H7 (cell line): ENCODE measurements around the gene QKI. TPM values are rescaled to one million over a fixed set of nuclear protein-coding genes. Genes with fewer than 3 reads are reported as not detected.
A peak's percentile ranks its signal among the peaks of the same experiment; 100 is the strongest.

Experiments
- DNase-seq: peaks from one replicate; pipeline ENCODE4 v3.0.0; 2012
- H3K27me3 ChIP-seq: 2 replicates; pipeline ENCODE4 v1.6.0; 2011; ENCODE audit warnings: mild to moderate bottlenecking, low read length; ENCODE audit not compliant: control insufficient read depth, insufficient read depth
- H3K36me3 ChIP-seq: replicated peaks from 2 replicates; pipeline ENCODE4 v1.5.1; 2011; ENCODE audit warnings: low read length; ENCODE audit not compliant: control insufficient read depth, insufficient read depth
- H3K4me3 ChIP-seq: 2 replicates; pipeline ENCODE4 v1.5.1; 2011; ENCODE audit warnings: low read depth, mild to moderate bottlenecking, control low read depth, low read length, moderate library complexity; ENCODE audit not compliant: insufficient read depth
- total RNA-seq: library from RNA; depleted of rRNA; stranded (reverse); fragments of >200 nt; shearing (Covaris generic); gene quantifications from 2 replicates; pipeline ENCODE4 v1.2.3, GENCODE V29; 2014

QKI gene
- total RNA-seq, 1 experiment from 2014 or later = 155 TPM

GRCh38 chr6:163522033-163522432 is 107.5 kb downstream of the QKI start:
- Histone ChIP-seq H3K36me3 (no peaks in the 10 kb centered on the region), H3K4me3 (no peak overlapping the region), H3K27me3 (no peaks in the 10 kb centered on the region)
- DNase-seq = no peak

DNA sequence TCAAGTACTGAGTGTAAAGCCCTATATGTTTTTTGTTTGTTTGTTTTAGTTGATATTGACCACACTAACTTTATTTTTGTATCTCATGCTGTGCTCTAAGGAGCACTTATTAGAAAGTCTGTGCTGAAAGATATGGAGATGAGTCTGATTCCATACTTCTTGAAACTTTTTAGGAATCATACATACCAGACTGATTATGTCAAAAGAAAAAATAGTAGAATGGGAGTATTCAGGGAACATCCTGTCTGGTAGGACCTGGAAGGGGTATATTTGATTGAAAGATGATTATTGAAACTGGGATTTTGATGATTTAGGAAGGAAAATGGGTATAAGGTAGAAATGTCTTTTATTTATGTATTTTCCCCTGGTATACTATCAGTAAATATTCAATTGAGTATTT is 111.4 kb downstream of the QKI start:
- Histone ChIP-seq H3K36me3 (no peaks in the 10 kb centered on the region), H3K27me3 (no peaks in the 10 kb centered on the region), H3K4me3 (no peak overlapping the region)
- DNase-seq = no peak

- Histone ChIP-seq H3K4me3 (no peak overlapping the region), H3K27me3 (no peaks in the 10 kb centered on the region), H3K36me3 (no peaks in the 10 kb centered on the region)
- no peak for DNase-seq
Measured at GRCh38 chr6:163526346-163526745, 111.8 kb downstream of the QKI start.

- DNase-seq = no peak
- Histone ChIP-seq H3K4me3 (no peak overlapping the region), H3K36me3 (no peaks in the 10 kb centered on the region), H3K27me3 (no peaks in the 10 kb centered on the region)
Measured at GRCh38 chr6:163527291-163527690, 112.8 kb downstream of the QKI start.

DNA sequence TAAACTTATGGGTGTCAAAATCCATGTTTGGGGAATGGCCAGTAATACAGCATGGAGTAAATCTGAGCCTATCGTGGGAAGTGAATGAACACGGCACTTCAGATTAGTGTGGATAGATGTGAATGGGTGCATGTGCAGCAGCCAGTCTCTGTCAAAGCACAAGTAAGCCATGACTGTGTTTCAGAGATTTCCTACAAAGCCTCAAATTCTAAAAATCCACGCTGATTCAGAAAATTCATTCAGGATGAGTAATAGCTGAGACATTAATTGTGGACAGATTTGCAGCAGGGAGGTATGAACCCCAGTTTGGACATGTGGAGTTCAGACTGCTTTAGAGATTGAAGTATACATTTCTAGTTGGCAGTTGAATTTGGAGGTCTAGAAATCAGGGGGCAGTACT is 115.1 kb downstream of the QKI start:
- DNase-seq = no peak
- Histone ChIP-seq H3K36me3 (no peaks in the 10 kb centered on the region), H3K27me3 (no peaks in the 10 kb centered on the region), H3K4me3 (no peak overlapping the region)

DNA sequence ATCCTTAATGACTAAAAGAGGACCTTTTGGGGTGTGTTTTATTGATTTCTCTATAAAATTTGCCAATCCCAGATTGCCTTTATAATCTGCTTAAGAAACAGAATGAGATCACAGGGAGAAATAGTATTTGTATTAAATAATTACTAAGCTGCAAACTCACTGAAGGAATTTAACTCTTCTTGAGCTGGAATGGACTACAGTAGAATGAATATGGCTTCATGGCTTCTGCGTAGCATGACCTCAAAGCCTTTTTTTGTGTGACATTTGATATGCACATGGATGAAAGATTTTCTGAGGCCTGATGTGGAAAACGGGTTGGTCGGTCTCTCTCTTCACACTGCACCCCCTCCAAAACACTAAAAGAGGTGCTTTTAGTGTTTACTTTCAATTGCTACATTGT is 115.9 kb downstream of the QKI start:
- Histone ChIP-seq H3K4me3 (no peak overlapping the region), H3K27me3 (no peaks in the 10 kb centered on the region), H3K36me3 (no peaks in the 10 kb centered on the region)
- DNase-seq = no peak

DNA sequence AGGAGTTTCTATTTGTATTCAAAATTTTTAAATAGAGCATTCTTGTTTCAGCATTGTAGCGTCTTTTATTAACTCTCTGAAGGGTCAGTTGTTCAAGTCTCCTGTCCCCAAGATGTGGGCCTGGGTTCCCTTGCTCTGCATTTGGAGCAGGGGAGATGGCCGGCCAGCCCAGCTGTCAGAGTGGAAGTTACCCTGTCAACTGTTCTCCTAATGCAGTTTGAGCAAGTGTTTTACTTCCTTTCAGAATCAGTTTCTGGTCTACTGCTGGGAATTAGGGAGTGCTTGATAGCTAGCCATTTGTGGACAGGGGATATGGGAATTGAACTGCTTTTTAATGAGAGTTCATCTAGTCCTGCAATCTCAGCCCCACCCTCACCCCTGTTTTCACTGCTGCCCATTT is 116.6 kb downstream of the QKI start:
- Histone ChIP-seq H3K36me3 (no peaks in the 10 kb centered on the region), H3K27me3 (no peaks in the 10 kb centered on the region), H3K4me3 (no peak overlapping the region)
- no peak for DNase-seq

GRCh38 chr6:163532526-163533078 is 118.1 kb downstream of the QKI start:
- no peak for DNase-seq
- Histone ChIP-seq H3K27me3 (no peaks in the 10 kb centered on the region), H3K36me3 (no peaks in the 10 kb centered on the region), H3K4me3 (no peak overlapping the region)

GRCh38 chr6:163533443-163533842 is 118.9 kb downstream of the QKI start:
- H3K36me3 ChIP-seq = no peaks in the 10 kb centered on the region
- no peak for DNase-seq
- H3K4me3 ChIP-seq = no peak overlapping the region
- H3K27me3 ChIP-seq = no peaks in the 10 kb centered on the region

- H3K27me3 ChIP-seq = no peaks in the 10 kb centered on the region
- no peak for DNase-seq
Measured at GRCh38 chr6:163536770-163537169, 122.3 kb downstream of the QKI start.

GRCh38 chr6:163538331-163538730 is 123.8 kb downstream of the QKI start:
- peak; percentile 5 for DNase-seq
- Histone ChIP-seq H3K27me3 (no peaks in the 10 kb centered on the region), H3K36me3 (no peaks in the 10 kb centered on the region), H3K4me3 (no peak overlapping the region)

More at GRCh38 chr6:163536770-163537169, 122.3 kb downstream of the QKI start:
- H3K4me3 ChIP-seq = no peak overlapping the region
- H3K36me3 ChIP-seq = no peaks in the 10 kb centered on the region

- Histone ChIP-seq H3K27me3 (no peaks in the 10 kb centered on the region), H3K4me3 (no peak overlapping the region), H3K36me3 (no peaks in the 10 kb centered on the region)
- no peak for DNase-seq
Measured at GRCh38 chr6:163539101-163539762, 124.7 kb downstream of the QKI start.

DNA sequence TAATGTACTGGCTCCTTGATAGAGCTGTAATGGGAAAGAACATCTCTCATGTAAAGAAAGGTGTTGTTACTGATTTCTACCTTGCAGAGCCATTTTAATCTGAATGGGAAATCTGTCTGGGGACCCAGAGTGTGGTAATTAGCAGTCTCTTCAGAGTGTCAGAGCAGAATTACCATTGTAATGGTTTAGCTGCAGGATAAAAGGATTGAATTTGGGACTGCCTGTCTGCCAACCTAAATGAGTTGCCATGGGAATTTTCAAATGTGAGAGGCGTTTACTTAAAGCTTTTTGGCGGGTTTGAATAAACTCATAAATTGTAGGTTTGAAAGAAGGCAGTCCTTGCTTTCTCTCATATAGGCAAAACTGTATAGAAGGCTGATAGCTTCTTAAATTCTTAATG is 128.8 kb downstream of the QKI start:
- DNase-seq = peak; percentile 15
- Histone ChIP-seq H3K4me3 (no peak overlapping the region), H3K27me3 (no peaks in the 10 kb centered on the region), H3K36me3 (no peaks in the 10 kb centered on the region)

DNA sequence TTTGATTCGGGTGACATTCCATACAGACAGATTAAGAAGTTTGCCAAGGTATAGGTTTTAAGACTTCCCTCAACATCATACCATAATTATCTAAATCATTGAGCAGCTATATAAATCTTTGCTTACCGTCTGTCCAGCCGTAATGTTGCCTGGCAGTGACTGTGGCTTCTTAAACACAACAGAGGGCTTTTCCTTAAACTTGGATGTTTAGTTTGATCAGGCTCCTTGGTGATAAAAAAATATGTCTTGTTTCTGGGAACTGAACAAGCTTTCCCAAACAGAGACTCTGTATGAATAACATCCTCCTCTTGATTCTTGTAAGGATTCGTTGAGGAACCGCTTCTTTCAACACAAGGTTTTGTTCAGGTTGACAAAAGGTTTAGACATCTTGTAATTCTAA is 130.9 kb downstream of the QKI start:
- DNase-seq = no peak
- Histone ChIP-seq H3K36me3 (no peaks in the 10 kb centered on the region), H3K27me3 (no peaks in the 10 kb centered on the region), H3K4me3 (no peak overlapping the region)

DNA sequence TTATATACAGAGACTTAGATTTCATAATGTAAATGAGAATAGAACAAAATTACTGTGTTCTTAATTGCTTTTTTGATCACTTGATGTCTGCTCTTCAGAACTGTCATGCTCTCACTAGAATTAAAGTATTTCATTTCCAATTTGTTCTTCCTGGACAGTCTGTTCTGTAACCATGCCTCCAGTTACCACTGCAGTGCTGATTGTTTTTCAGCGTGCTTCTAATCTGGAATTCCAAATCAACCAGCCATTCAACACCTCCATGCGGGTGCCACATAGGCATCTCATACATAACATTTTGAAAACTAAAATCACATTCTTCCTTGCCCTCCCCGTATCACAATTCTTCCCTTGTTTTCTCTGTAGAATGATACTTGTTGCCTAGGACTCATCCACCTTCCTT is 132.8 kb downstream of the QKI start:
- DNase-seq = no peak
- no peak overlapping the region for H3K4me3 ChIP-seq
- H3K27me3 ChIP-seq = no peaks in the 10 kb centered on the region
- no peaks in the 10 kb centered on the region for H3K36me3 ChIP-seq

GRCh38 chr6:163548624-163549023 is 134.1 kb downstream of the QKI start:
- Histone ChIP-seq H3K4me3 (no peak overlapping the region), H3K27me3 (no peaks in the 10 kb centered on the region), H3K36me3 (no peaks in the 10 kb centered on the region)
- DNase-seq = no peak
